Keratinocyte (primary cell): ENCODE results near the gene WNK2. TPM values are rescaled to one million over a fixed set of nuclear protein-coding genes. Genes with fewer than 3 reads are reported as not detected.
"Not testable (repeated sequence)": the region's sequence is repeated elsewhere in the genome, so short reads cannot be mapped to it uniquely, and the experiment has no call there.

Source experiments
- DNase-seq: peaks from one replicate; pipeline ENCODE4 v3.0.0-alpha.2; 2011; ENCODE audit warnings: low read depth, missing footprints, low spot score
- FAIRE-seq: peaks from 2 replicates; lab custom pipeline; 2011; peaks lifted over from hg19 to GRCh38; lab: Jason Lieb, UNC
- H2AFZ ChIP-seq: 2 replicates; pipeline ENCODE4 v1.6.0; 2012; ENCODE audit warnings: low read length, control low read depth, inconsistent platforms; ENCODE audit not compliant: control insufficient read depth
- H3K27ac ChIP-seq: 2 replicates; pipeline ENCODE4 v1.5.1; 2011; ENCODE audit warnings: low read length; ENCODE audit not compliant: control insufficient read depth, insufficient read depth
- H3K27me3 ChIP-seq: 3 replicates; pipeline ENCODE4 v1.6.0; 2011; ENCODE audit warnings: low read length; ENCODE audit not compliant: control insufficient read depth, insufficient read depth; ENCODE audit errors: extremely low read depth
- H3K36me3 ChIP-seq, 2 experiments: 2 replicates in 1 of 2; 3 replicates in 1 of 2; pipeline ENCODE4 v1.5.1; 2011; ENCODE audit warnings: low read length in 2 of 2, mild to moderate bottlenecking in 1 of 2; ENCODE audit not compliant: control insufficient read depth in 2 of 2, insufficient read depth in 2 of 2; ENCODE audit errors: extremely low read depth in 1 of 2
- H3K4me1 ChIP-seq: 3 replicates; pipeline ENCODE4 v1.5.1; 2011; ENCODE audit warnings: low read length; ENCODE audit not compliant: control insufficient read depth, insufficient read depth; ENCODE audit errors: extremely low read depth
- H3K4me2 ChIP-seq: 3 replicates; pipeline ENCODE4 v1.6.0; 2011; ENCODE audit warnings: low read depth, low read length; ENCODE audit not compliant: control insufficient read depth, insufficient read depth; ENCODE audit errors: extremely low read depth
- H3K4me3 ChIP-seq, 3 experiments: fragments of 200-600 bp in 1 of 3; sonication (generic) in 1 of 3; 2 replicates in 2 of 3; 3 replicates in 1 of 3; pipeline ENCODE4 v1.5.1; 2011 to 2016; ENCODE audit warnings: low read length in 3 of 3, mild to moderate bottlenecking in 3 of 3, control low read depth in 2 of 3, inconsistent platforms in 1 of 3, low read depth in 1 of 3, mixed read lengths in 1 of 3, mixed run types in 1 of 3, moderate library complexity in 1 of 3; ENCODE audit not compliant: control insufficient read depth in 2 of 3, insufficient read depth in 2 of 3; ENCODE audit errors: extremely low read depth in 1 of 3
- H3K79me2 ChIP-seq: 2 replicates; pipeline ENCODE4 v1.6.0; 2012; ENCODE audit warnings: low read length; ENCODE audit not compliant: control insufficient read depth, insufficient read depth
- H3K9ac ChIP-seq: 3 replicates; pipeline ENCODE4 v1.6.0; 2011; ENCODE audit warnings: low read length; ENCODE audit not compliant: control insufficient read depth, insufficient read depth; ENCODE audit errors: extremely low read depth
- H3K9me1 ChIP-seq: 3 replicates; pipeline ENCODE4 v1.6.0; 2011; ENCODE audit warnings: low read length; ENCODE audit not compliant: control insufficient read depth, insufficient read depth; ENCODE audit errors: extremely low read depth
- H3K9me3 ChIP-seq: 2 replicates; pipeline ENCODE4 v1.5.1; 2012; ENCODE audit warnings: low read depth, low read length; ENCODE audit not compliant: control insufficient read depth
- H4K20me1 ChIP-seq: 3 replicates; pipeline ENCODE4 v1.6.0; 2011; ENCODE audit warnings: low read length; ENCODE audit not compliant: control insufficient read depth, insufficient read depth; ENCODE audit errors: extremely low read depth
- EZH2 ChIP-seq: IDR thresholded peaks from one replicate; pipeline ENCODE4 v1.6.1; 2012; ENCODE audit warnings: inconsistent platforms, mild to moderate bottlenecking, low read length, moderate library complexity
- dilution Hi-C: fragments of 300-500 bp; cut with MboI; formaldehyde crosslinking; loops from one replicate; pipeline ENCODE4 v1.7.0; 2020; ENCODE audit warnings: low sequenced_read_pairs; ENCODE audit not compliant: extremely low pct_ligation_motif_present
- polyA plus RNA-seq, 5 experiments: library from polyadenylated mRNA; depleted of rRNA in 3 of 5; stranded (reverse) in 3 of 5; stranded (forward) in 1 of 5; unstranded in 1 of 5; fragments of >200 nt; gene quantifications; 1 replicate in 1 of 5; 2 replicates in 3 of 5; 3 replicates in 1 of 5; pipeline versions ENCODE4 v1.2.1 to v1.2.3, GENCODE V29; 2011 to 2012; ENCODE audit warnings: missing spikeins in 2 of 5, low read depth in 1 of 5, low replicate concordance in 1 of 5
- TF ChIP-seq, protein P1 (sequence below), 3 experiments: IDR thresholded peaks in 1 of 3; conservative IDR thresholded peaks in 1 of 3; optimal IDR thresholded peaks in 1 of 3; 2 replicates in 2 of 3; 3 replicates in 1 of 3; pipeline versions ENCODE3 to v1.5.1; 2011; ENCODE audit warnings: low read length in 3 of 3, mild to moderate bottlenecking in 3 of 3, moderate library complexity in 2 of 3, control low read depth in 1 of 3, inconsistent platforms in 1 of 3; ENCODE audit not compliant: insufficient read depth in 2 of 3; ENCODE audit errors: extremely low read depth in 1 of 3

WNK2 gene
- polyA plus RNA-seq, 1 donor (not counting 4 experiments of a cell fraction or from before 2014, with no cell fraction given) = not detected

DNA sequence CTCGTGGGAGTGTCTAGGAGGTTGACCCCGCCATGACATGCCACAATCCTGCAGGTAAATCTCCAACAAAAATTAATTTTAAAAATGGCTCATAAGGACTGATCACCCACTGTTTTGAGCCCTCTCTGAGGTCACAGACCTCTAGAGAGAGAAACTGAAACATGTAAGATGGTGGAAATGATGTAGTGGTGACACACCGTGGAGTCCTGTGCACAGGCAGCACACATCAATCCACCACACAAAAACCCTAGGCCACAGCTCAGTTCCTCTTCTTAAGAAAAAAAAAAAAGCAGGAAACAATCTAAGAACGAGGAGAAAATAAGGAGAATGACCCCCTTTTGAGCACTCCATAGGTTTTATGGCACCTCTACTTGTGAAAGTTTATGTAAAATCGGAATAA is 173.7 kb downstream of the WNK2 start:
- no peak for FAIRE-seq
- H3K79me2 ChIP-seq = no peaks in the 10 kb centered on the region

DNA sequence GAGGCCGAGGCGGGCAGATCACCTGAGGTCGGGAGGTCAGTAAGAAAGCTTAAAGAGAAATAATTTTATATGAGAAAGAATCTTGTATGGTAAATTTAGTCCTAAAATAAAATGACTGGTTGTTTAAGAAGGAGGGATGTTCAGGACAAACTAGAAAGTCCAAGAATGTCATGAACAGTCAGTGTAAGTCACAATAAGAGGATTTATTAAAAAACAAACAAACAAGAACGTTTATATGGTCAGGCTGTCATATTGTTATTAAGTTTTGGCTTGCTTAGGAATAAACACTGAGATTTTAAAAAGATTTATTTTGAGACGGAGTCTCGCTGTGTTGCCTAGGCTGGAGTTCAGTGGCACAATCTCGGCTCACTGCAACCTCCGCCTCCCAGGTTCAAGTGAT is 176.0 kb downstream of the WNK2 start:
- dilution Hi-C loops, H3K27me3 ChIP-seq, H3K9me3 ChIP-seq, H3K36me3 ChIP-seq, H3K27ac ChIP-seq, H3K9ac ChIP-seq, H4K20me1 ChIP-seq, H3K79me2 ChIP-seq, H2AFZ ChIP-seq, H3K9me1 ChIP-seq, FAIRE-seq, H3K4me2 ChIP-seq, DNase-seq, H3K4me3 ChIP-seq, H3K4me1 ChIP-seq: not testable (repeated sequence)

More for the DNA sequence above, 173.7 kb downstream of the WNK2 start:
- Histone ChIP-seq H3K4me1 (no peaks in the 10 kb centered on the region), H3K9me1 (no peaks in the 10 kb centered on the region), H2AFZ (no peak overlapping the region), H3K9ac (no peak overlapping the region), H4K20me1 (no peaks in the 10 kb centered on the region), H3K36me3 (no peaks in the 10 kb centered on the region), H3K27me3 (no peaks in the 10 kb centered on the region), H3K4me2 (no peak overlapping the region), H3K9me3 (no peaks in the 10 kb centered on the region), H3K27ac (no peak overlapping the region), H3K4me3 (no peak overlapping the region)
- DNase-seq = no peak
- TF ChIP-seq EZH2 = no peak
- TF ChIP-seq, protein P1, sequence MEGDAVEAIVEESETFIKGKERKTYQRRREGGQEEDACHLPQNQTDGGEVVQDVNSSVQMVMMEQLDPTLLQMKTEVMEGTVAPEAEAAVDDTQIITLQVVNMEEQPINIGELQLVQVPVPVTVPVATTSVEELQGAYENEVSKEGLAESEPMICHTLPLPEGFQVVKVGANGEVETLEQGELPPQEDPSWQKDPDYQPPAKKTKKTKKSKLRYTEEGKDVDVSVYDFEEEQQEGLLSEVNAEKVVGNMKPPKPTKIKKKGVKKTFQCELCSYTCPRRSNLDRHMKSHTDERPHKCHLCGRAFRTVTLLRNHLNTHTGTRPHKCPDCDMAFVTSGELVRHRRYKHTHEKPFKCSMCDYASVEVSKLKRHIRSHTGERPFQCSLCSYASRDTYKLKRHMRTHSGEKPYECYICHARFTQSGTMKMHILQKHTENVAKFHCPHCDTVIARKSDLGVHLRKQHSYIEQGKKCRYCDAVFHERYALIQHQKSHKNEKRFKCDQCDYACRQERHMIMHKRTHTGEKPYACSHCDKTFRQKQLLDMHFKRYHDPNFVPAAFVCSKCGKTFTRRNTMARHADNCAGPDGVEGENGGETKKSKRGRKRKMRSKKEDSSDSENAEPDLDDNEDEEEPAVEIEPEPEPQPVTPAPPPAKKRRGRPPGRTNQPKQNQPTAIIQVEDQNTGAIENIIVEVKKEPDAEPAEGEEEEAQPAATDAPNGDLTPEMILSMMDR (optimal IDR thresholded peaks at IDR 0.05 in 1 of 3, IDR thresholded peaks at IDR 0.05 in 1 of 3, conservative IDR thresholded peaks at IDR 0.05 in 1 of 3; ENCODE audit: extremely low read depth in 1 of 3, insufficient read depth in 2 of 3, low read length in 3 of 3) = no peak
- dilution Hi-C loops = no loop called here

DNA sequence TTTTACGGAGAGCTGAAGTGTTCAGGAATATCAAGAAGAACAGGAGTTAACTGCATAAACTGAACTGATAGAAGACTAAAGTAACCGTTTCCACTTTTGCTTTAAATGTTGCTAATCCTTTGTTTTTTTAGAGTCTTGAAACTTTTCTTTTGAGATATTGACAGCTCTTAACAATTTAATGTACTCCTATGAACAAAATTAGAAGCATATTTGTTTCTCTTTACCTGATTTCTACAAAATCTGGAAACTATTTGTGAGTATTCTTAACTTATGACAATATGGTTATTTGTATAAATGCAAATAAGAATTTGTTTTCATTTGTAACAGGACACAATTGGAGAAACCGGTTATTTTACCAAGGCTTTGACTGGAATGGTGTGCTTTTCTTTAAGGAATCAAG is 178.1 kb downstream of the WNK2 start:
- no peak overlapping the region for H3K4me3 ChIP-seq
- TF ChIP-seq EZH2 = no peak
- TF ChIP-seq, protein P1 (optimal IDR thresholded peaks at IDR 0.05 in 1 of 3, IDR thresholded peaks at IDR 0.05 in 1 of 3, conservative IDR thresholded peaks at IDR 0.05 in 1 of 3; ENCODE audit: extremely low read depth in 1 of 3, insufficient read depth in 2 of 3, low read length in 3 of 3) = no peak
- FAIRE-seq (no peak), DNase-seq (no peak)
- H4K20me1 ChIP-seq = no peaks in the 10 kb centered on the region
- no peaks in the 10 kb centered on the region for H3K9me1 ChIP-seq
- no peaks in the 10 kb centered on the region for H3K79me2 ChIP-seq
- H3K27ac ChIP-seq = no peak overlapping the region
- no peaks in the 10 kb centered on the region for H3K36me3 ChIP-seq
- no peak overlapping the region for H3K4me2 ChIP-seq
- no peaks in the 10 kb centered on the region for H3K9me3 ChIP-seq
- dilution Hi-C loops = no loop called here
- H3K27me3 ChIP-seq = no peaks in the 10 kb centered on the region
- H3K4me1 ChIP-seq = no peaks in the 10 kb centered on the region
- H2AFZ ChIP-seq = no peak overlapping the region
- no peak overlapping the region for H3K9ac ChIP-seq
